ELF-1 (cell line): Measurements from ENCODE around the gene WNK2.

ENCODE experiments used
- DNase-seq: peaks from one replicate; pipeline ENCODE4 v3.0.0-alpha.2; 2016; ENCODE audit warnings: low read depth, low spot score

Gene WNK2

GRCh38 chr9:93265972-93266371 lies 82.0 kb downstream of the WNK2 start:
- DNase-seq: no peak

DNA sequence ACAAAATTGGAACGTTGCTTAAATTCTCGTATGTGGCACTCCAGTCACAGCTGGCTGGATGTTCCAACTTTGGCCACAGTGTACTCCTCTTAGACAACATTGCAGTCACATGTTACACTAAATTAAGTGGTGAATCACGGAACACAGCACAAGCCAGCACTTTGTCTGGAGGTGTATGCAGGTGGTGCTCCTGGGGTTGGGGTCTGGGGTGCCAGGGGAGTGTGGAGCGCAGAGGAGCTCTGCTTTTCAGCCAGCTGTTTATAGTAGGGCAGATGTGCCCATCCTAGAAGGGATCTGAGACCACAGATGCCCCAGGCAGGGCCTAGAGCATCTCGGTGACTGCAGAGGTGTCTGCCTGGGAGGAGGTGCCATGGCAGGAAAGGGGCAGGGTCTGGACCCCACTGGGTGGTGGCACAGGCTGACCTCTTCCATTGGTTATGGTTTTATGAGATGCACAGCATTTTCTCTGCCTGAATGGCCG lies 82.6 kb downstream of the WNK2 start:
- no peak for DNase-seq

DNA sequence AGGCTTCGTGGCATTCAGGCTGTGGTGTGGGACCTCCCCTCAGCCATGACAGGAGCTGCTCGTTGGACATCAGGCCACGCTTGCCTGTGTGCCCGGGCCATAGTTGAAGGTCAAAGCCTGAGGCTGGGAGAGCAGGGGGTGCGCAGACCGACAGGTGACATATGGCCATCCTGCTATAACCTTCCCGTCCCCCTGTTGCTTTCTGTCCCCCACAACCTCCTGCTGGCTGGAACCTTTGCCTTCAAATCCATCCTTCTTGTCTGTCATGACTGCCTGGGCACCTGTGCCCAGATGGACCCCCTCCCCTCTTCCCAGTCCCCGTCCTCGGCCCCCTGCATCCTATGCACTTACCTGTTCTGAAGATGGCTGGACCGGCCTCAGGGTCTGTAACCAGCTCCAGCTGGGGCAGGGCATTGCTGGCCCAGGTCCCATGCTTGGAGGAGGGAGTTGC lies 83.2 kb downstream of the WNK2 start:
- no peak for DNase-seq

DNA sequence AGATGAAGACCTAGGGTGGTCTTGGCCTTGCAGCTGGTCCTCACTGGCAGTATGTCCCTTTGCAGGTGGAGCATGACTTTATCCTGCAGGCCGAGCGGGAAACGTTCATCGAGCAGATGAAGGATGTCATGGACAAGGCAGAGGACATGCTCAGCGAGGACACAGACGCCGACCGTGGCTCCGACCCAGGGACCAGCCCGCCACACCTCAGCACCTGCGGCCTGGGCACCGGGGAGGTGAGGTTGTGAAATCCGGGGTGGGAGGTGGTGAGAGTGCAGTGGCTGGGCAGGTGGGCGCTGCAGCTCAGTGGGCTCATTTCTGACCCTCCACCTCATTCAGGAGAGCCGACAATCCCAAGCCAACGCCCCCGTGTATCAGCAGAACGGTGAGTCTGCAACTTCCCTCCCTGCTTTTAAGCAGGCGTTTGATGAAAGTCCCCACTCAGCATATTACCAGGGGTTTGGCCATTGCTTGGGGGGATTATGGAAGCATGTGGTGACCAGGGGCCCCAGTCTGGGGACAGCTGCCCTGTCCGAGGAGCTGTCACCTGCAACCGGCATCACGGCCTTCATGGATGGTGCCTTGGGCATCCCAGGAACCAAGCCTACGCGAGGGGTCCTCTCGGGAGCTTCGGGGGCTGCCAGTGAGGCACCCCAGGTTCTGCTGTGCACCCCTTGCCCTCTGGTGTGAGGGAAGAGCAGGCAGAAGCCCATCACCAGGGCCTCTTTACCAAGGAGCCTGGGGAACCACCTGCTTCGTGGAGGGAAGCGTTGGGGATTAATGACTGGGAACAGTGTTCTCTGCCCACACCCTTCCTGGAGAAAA lies 84.0 kb downstream of the WNK2 start:
- DNase-seq: no peak

DNA sequence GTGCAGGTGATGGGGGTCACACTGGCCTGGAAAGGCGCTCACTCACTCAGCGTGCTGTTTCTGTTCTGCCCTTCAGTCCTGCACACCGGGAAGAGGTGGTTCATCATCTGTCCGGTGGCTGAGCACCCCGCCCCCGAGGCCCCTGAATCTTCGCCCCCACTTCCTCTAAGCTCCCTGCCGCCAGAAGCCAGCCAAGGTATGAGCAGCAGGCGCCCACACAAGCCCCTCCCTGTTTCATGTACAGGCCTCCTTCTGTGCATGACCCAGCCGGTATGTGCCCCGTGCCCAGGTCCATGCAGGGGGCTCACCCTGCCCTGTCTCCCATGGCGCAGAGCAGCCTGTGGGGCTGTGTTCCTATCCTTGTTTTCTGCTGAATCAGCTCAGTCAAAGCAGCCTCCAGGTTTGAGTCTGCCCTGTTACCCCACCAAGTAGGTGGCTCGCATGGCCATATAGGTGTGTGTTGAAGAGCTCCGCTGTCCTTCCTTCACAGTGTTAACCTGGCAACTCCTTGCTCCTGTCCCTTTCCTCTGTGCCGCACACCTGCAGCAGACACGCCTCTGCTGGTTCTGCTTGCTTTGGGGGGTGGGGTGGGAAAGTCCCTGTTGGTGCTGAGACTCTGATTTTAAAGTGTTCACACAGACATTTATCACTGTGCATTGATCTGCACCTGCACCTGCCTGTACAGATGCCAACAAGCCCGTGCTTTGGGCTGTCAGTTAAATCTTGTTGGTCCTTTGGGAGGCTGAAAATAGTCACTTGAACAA lies 84.8 kb downstream of the WNK2 start:
- DNase-seq: no peak

- DNase-seq: no peak
Observed at GRCh38 chr9:93270976-93271375, 87.0 kb downstream of the WNK2 start.

DNA sequence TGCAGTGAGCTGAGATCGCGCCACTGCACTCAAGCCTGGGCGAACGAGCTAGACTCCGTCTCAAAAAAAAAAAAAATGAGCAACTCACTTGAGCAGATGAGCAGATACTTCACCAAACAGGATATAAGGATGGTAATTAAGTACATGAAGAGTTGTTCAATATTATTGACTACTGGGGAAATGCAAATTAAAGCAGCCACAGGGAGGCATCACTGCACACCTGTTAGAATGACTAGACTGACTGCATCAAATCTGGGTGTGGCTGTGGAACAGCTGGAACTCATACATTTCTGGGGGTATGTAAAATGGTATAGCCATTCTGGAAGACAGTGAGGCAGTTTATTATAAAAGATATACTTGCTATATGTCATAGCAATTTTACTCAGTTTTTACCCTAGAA lies 93.0 kb downstream of the WNK2 start:
- no peak for DNase-seq

- no peak for DNase-seq
Observed at GRCh38 chr9:93278144-93278543, 94.2 kb downstream of the WNK2 start.

GRCh38 chr9:93280661-93281259 lies 96.8 kb downstream of the WNK2 start:
- no peak for DNase-seq

DNA sequence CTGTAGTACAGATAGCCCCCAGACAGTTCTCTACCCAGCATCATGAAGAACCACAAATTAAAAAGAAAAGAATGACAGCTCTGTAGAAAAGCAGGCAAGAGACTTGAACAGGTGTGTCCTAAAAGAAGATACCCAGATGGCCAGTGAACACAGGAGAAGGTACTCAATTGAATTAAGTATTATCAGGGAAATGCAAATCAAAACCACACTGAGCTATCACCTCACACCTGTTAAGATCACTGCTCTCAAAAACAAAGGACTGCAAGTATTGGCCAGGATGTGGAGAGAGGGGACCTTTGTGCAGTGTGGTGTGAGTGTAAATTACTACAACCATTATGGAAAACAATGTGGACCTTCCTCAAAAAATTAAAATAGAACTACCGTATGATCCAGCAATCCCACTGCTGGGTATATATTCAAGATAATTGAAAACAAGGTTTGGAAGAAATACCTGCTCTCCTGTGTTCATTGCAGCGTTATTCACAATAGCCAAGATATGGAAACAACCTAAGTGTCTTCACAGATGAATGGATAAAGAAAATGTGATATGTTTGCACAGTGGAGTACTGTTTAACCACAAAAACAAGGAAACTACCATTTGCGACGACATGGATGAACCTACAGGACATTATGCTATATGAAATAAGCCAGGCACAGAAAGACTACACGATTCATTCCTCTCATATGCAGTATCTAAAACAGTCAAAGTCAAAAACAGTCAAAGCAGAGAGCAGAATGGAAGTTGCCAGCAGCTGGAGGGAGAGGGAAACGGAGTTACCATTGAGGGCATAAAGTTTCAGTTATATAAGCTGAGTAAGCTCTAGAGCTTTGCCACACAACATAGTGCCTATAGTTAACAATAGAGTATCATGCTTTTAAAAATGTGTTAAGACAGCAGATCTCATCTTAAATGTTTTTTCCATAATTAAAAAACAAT lies 102.6 kb downstream of the WNK2 start:
- DNase-seq: no peak

DNA sequence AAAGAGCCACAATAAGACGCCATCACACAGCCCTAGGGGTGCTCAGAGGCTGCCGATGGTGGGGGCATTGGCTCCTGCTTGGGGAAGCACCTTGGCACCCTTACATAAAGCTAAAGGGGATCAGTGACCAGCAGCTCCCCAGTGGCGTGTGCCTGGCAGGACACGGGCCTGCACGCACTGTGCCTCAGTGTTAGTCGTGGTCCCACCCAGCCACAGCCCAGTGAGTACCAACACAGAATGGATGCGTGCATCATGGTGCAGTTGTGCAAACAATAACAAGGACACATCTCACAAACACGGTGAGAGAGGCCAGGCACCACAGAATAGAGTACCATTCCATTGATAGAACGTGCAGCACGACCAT lies 103.2 kb downstream of the WNK2 start:
- DNase-seq: no peak

GRCh38 chr9:93287593-93287992 lies 103.7 kb downstream of the WNK2 start:
- DNase-seq: no peak

DNA sequence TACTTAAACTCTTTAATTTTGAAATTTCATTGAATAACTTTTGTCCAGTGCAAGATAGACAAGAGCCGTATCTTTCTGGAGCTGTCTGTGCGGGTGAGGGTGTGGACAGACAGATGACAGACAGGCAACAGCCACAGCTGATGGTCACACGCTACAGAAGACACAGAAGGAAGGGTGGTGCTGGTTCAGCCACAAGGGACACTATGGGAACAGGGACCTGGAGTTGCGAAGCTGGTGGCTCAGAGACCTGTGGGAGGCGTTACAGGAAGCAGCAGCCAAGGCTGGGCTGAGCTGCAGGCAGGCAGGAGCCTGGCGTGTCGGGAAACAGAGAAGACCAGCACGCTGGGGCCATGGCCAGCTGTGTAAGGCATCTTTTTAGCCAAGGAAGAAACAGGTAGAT lies 104.4 kb downstream of the WNK2 start:
- no peak for DNase-seq

GRCh38 chr9:93288891-93289883 lies 105.2 kb downstream of the WNK2 start:
- no peak for DNase-seq

- no peak for DNase-seq
Observed at GRCh38 chr9:93290495-93291434, 106.8 kb downstream of the WNK2 start.

GRCh38 chr9:93291536-93292287 lies 107.8 kb downstream of the WNK2 start:
- no peak for DNase-seq

GRCh38 chr9:93292288-93292615 lies 108.3 kb downstream of the WNK2 start:
- no peak for DNase-seq

GRCh38 chr9:93292664-93293328 lies 108.9 kb downstream of the WNK2 start:
- DNase-seq: no peak
